Limb (tissue), 2 donors: ENCODE results near the gene FOXA3.

Experiments
- DNase-seq, 2 donors: peaks; one replicate each; pipeline ENCODE4 v3.0.0-alpha.2; 2016; ENCODE audit errors: extremely low spot score in 2 of 2

FOXA3 gene

GRCh38 chr19:45872095-45872919 is 8.2 kb downstream of the FOXA3 start:
- DNase-seq, result no peak

GRCh38 chr19:45873219-45873772 is 9.2 kb downstream of the FOXA3 start:
- no peak for DNase-seq

GRCh38 chr19:45874620-45874966 is 10.5 kb downstream of the FOXA3 start:
- DNase-seq, result no peak

- DNase-seq, result no peak
Observed at GRCh38 chr19:45876161-45876410, 12.0 kb downstream of the FOXA3 start.

DNA sequence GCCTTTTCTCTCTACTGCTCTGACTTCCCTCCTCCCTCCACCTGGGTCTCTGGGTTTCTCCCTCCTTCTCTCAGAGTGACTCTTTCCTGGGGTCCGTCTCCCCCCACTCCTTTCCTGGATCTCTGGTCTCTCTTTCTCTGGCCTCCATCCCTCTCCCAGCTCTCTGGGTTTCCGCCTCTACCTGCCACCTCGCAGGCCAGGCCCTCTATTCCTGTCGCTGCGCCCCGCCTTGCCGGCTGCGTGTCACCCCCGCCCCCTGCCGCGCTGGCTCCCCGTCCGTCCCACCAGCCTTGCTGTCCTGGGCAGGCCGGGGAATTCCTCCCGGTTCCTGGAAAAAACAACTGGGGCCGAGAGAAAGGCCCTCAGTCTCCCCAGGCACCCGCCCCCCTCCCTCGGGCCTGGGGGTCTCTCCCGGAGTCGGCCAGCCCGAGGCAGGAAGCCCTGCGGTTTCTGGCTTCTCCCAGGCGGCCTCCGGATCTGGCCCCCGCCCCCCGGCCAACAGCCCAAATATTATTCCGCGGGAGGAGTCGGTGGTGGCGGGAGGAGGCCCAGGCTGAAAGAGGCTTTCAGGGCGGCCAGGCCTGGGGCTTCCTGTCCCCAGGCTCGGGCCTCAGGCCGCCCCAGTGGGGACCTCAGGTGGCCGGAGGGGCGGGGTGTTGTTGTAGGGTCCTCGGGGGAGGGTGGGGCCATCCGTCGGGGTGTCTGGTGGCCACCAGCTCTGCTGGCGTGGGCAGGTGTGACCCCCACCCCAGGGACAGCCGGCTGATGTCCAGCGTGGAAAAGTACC is 12.5 kb downstream of the FOXA3 start:
- peak; percentile 58 to 84 for DNase-seq

DNA sequence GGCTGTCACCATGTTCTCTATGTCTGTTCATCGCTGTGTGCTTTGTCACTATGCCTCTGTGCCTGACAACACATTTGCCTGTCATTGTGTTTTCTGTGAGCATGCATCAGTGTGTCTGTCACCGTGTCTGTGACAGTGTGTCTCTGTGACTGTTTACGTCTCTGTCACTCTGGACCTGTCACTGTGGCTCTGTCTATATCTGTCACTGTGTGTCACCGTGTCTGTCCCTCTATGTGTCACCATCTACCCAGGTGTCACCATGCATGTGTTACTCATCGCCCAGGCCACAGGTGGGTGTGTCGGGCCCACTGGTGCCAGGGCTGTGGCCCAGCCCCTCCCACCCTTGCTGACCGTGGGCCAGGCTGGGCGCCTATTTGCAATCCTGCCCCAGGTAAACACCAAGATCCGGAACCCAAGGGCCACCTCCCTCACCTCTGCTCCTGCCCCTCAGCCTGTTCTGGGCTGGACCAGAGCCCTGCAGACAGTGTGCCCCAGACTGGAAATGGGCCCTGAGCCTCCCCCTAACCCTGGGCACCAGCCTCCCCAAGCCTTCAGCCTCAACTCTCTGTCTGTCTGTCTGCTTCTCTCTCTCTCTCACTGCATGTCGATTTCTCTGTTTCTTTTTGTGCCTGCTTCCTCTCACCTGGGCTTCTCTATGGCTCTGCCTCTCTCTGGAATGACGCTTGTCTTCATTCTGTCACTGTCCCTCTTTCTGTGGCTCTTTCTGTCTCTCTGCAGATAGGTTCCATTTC is 14.1 kb downstream of the FOXA3 start:
- DNase-seq, result peak in 1 of 2 donors; percentile 29

DNA sequence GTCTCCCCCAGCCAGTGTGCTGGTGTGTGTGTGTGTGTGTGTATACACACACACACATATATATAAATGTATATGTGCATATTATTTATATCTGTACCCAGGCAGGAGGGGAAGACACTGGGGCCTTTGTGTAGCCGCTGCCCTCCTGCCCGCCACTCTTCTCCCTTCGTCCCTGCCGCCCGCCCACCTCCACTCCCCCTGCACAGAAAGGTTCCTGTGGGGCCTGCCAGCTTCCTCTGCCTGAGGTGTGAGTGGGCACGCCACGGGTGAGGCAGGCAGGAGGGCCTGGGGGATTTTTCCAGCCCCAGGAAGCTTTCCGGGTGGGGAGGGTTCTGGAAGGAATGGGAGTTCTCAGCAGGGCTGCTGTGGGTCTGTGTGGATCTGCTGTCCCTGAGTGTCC is 14.9 kb downstream of the FOXA3 start:
- peak in 1 of 2 donors; percentile 61 for DNase-seq

DNA sequence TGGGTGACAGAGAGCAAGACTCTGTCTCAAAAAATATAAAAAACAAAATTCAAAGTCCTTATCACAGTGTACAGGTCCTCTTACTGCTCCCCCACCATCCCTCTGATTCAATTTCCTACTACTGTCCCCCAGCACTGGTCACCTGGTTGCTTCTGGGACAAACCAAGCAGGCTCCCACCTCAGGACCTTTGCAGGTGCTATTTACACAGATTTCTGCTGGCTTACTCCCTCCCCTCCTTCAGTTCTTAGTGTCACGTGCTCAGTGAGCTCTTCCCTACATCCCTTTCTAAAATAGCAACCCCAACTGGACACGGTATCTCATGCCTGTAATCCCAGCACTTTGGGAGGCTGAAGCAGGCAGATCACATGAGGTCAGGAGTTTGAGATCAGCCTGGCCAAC is 15.8 kb downstream of the FOXA3 start:
- no peak for DNase-seq

- DNase-seq, result no peak
Observed at GRCh38 chr19:45881082-45881908, 17.2 kb downstream of the FOXA3 start.

DNA sequence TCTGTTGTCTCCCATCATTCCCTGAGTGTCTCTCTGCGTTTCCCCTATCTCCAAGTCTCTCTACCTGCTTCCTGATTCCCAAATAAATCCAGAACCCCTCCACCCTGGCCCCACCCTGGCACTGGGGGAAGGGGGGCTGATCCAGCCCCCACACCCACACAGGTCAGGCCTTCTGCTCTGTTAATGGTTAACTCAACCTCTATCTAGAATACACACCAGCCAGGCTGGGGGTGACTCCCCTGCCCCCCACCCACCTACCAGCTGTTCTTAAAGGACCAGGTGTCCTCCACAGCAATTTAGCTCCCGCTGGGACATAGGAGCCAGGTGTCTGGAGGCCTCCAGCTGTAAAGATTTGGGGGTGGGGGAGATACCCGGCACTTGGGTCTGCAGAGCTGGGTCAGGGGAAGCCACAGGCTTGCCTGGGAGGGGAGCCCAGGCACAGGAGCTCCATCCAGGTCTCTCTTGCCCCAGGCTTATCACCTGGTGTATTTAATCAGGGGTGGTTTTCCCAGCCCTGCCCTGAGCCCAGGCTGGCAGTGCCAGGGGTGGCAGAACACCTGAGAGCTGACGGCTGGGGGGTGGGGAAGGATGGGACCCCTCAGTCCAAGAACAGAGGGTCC is 17.9 kb downstream of the FOXA3 start:
- DNase-seq, result no peak

DNA sequence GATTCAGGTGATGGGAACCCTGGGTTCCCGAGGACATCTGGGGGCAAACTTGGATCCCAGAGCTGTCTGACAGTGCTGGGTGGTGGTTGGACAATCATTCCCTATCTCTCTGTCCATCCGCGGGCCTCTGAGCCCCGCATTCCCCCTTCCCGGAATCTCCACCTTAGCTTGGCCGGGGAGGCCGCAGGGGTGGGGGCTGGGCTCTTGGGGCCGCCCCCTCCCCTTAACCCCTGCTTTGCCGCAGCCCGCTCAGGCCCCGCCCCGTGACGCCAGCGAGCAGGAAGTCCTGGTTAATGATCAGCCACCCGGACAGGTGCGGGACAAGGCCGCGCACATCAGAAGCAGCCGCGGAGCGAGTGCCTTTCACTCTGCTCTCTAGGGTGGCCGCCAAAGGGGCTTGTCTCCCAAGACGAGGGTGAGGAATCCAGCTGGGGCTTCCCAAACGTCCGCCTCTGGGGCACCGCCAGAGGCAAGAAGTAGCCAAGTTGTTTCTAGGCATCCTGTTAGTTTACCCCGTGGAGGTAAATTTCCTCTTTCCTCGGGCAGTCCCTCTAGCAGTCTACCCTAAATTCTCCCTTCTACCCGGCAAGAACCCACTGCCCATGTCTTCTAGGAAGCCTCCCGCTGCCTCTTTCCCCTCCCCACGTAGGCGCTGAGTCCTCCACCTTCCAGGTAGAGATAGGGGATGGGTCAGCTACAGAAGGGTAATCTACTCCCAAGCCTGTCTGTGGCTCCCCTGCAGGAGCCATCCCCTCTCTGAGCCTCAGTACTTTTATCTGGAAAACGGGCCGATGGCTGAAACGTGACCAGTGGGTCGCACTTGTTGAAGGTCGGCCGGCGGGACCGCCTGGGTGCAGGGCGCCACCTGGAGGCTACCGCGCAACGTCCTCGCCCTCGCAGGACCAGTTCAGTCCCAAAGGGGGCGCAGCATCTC is 18.8 kb downstream of the FOXA3 start:
- DNase-seq, result peak; percentile 84 to 88

DNA sequence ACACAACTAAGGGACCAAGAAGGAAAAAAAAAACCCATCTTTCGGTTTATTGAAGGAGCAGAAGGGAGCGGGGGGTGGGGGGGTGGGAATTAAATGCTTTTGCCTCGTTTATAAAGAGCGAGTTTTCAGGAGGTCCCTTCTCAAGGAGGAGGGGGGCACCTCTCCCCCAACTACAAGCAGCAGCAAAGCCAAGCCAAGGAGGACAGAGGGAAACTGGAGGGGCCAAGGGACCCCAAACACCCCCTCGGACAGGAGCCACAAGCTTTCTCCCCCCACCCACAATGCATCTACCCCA is 19.4 kb downstream of the FOXA3 start:
- DNase-seq, result no peak

GRCh38 chr19:45883881-45884681 is 20.0 kb downstream of the FOXA3 start:
- no peak for DNase-seq

GRCh38 chr19:45884682-45885555 is 20.8 kb downstream of the FOXA3 start:
- peak in 1 of 2 donors; percentile 60 for DNase-seq

GRCh38 chr19:45885556-45886426 is 21.7 kb downstream of the FOXA3 start, which contains the start of gene IRF2BP1:
Gene IRF2BP1, minus strand, starts transcription at chr19:45886141. Its CDS starts 367 bp downstream, at chr19:45885774.
- DNase-seq, result peak; percentile 93 to 95

- DNase-seq, result peak; percentile 89 to 96
Observed at GRCh38 chr19:45886427-45887199, 22.5 kb downstream of the FOXA3 start.
